Subcutaneous adipose tissue (tissue), 4 donors: ENCODE measurements around the gene EPB41L4B. TPM values are rescaled to one million over a fixed set of nuclear protein-coding genes. Genes with fewer than 3 reads are reported as not detected.

ENCODE experiments used
- total RNA-seq, 4 donors: library from RNA; depleted of rRNA; stranded (reverse); fragments of >200 nt; gene quantifications; one replicate each; pipeline ENCODE4 v1.1.0, GENCODE V29; 2016
- TF ChIP-seq, protein P1 (sequence below): fragments of 450-650 bp; IDR thresholded peaks from one replicate; pipeline ENCODE4 v1.5.1; 2016; ENCODE audit warnings: low read depth, mild to moderate bottlenecking, control low read depth, antibody characterized with exemption, moderate library complexity

Gene EPB41L4B
- total RNA-seq, 4 donors from 2014 or later = 30.8 to 117 (median 64.7) TPM

DNA sequence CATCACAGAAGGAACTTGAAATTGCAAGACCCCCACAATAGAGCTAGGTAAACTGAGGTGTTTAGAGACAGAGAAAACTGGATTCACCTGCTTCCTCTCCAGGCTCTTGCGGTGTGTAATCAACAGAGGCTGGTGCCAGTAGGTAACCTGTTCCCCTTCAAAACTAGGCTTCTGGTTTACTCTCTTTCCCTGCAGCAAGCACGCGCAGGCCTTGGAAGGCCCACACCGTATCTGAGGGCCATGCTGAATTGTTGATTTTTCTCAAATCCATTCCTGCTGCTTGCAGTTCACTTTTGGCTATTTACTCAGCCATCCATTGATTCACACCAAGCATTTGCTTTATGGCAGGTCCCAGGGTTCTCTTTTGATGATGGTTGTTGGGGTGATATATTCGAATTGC lies 153.1 kb downstream of the EPB41L4B start:
- TF ChIP-seq, protein P1, sequence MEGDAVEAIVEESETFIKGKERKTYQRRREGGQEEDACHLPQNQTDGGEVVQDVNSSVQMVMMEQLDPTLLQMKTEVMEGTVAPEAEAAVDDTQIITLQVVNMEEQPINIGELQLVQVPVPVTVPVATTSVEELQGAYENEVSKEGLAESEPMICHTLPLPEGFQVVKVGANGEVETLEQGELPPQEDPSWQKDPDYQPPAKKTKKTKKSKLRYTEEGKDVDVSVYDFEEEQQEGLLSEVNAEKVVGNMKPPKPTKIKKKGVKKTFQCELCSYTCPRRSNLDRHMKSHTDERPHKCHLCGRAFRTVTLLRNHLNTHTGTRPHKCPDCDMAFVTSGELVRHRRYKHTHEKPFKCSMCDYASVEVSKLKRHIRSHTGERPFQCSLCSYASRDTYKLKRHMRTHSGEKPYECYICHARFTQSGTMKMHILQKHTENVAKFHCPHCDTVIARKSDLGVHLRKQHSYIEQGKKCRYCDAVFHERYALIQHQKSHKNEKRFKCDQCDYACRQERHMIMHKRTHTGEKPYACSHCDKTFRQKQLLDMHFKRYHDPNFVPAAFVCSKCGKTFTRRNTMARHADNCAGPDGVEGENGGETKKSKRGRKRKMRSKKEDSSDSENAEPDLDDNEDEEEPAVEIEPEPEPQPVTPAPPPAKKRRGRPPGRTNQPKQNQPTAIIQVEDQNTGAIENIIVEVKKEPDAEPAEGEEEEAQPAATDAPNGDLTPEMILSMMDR = no peak

DNA sequence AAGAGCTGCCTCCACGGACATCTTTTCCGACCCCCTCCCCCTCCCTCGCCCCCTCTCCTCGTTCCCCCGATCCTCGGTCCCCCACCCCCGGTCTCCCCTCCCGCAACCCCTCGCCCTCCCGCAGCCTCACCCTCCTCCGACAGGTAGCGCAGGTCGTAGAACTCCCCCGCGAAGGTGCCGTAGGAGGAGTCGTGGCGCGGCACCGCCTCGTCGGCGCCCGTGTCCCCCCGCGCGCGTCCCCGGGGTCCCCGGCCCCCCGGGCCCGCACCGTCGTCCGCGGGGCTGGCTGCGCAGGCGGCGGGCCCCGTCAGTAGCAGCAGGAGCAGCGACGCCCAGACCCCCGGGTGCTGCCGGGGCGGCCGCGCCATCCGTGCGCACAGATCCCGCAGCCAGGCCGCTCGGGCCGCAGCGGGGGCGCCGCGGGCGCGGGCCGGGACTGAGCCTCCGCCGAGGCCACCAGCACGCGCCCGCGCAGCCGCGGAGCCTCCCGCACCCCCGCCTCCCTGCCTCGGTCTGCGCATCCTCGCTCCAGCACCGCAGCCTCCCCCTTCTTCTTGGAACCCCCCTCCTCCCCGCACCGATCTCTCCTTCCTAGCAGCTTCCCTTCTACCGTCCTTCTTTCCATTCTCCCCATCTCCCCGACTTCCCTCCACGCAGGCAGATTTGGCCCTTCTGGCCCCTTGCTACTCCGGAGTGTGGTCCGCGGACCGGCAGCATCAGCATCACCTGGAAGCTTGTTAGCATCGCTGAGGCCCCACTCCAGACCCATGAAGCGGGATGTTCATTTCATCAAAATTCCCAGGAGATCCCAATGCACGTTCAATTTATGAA lies 153.9 kb downstream of the EPB41L4B start, which contains the start of gene FRRS1L:
Gene FRRS1L (minus strand): TSS at position 479 of the 831 bp plus-strand sequence. CDS start 111 bp downstream, at position 368.
- TF ChIP-seq, protein P1 = no peak

DNA sequence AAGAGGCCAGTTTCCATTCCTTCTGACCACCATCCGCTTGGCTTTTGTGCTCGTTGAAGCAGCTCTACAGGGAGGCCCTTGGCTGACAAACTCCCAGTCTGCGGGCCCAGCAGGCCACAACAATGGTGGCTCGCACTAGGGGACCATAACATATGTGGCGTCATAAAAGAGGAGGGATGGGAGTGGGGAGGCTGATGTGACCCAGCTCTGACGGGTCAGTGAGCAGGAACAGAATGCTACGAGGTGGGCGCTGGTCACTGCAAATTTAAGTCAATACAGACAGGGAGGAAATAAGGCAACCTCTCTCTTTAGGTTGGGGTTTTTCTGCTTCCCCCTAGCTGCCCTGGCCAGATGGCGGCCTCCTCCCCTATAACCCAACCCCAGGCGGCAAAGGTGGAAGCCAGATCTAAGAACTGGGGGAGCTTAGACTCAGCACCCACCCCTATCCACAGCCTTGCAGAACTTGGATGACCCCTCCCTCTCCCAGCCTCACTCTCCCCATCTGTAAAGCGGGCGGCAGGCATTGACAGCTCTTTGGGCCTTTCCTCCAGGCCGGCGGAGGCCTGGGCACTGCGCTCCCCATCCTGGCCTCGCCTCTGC lies 154.6 kb downstream of the EPB41L4B start:
- TF ChIP-seq, protein P1 = no peak

DNA sequence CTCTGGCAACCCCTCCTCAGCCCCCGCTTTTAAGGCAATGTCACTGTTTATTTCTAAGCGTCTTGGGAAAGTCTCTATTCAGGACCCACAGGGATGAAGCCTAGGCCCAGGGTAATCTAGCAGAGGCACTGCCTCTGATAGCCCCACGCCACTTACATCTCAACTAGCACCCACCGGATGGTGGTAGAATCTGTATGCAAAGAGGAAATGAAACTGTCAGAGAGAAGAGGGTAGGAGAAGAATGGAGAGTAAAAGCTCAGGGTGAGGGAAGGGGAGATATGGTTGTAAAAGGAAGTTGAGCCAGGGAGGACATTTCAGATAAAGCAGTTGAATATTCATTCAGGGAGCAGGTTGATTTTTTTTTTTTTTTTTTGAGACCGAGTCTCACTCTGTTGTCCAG lies 156.8 kb downstream of the EPB41L4B start:
- TF ChIP-seq, protein P1 = no peak

DNA sequence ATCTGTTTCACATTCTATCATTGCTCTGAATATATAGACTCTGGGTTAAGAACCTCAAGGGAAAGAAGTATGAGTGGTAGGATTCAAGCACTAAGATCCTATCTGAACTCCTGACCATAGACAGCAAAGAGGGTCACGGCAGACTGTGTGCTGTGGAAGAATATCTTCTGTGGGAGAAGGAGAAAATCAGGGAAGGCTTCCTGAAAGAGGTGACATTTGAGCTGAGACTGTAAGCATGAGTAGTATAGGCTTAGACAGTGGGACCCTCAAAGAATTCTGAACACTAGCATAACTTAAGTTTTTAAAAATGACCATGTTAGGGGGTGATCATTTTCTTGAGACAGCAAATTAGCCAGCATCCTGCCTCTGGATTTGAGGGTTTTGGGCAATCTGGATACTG lies 157.7 kb downstream of the EPB41L4B start:
- TF ChIP-seq, protein P1 = no peak

DNA sequence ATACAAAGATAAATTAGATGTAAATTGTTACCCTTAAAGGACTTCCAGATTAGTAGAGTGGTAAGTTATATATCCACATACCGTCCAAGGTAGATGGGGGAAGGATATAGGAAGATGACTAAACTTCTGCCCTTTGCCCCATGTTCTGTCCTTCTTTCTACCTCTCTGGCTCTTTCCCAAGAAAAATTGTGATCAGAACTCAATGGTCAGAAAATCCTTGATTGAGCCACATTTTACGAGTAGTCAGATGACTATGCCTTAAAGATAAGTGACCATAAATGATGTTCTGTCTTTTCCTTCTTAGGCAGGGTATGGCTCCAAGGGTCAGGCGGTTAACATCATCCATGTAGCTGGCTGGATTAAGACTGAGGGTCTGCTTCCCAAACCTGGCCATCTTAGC lies 158.2 kb downstream of the EPB41L4B start:
- TF ChIP-seq, protein P1 = no peak

DNA sequence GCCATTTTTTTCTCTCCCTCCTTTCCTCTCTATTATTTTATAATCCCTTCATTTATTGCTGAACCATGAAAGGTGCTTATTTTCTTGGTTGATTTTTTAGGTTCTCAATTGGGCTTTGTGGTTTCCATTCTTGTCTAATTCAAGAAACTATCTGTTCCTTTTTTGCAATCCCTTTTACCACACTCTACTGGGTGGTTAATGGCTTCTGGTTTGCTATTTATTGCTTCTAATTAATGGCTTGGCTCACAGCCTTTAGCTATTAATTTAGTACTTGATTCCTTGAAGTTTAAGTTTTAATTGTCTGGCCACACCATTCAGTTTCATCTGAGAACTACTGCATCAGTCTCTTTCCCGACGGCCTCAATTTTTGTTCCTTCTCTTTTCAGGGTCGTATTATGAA lies 159.4 kb downstream of the EPB41L4B start:
- TF ChIP-seq, protein P1 = no peak
